Endothelial cell of hepatic sinusoid (primary cell): Measurements from ENCODE around the gene AMBN.
"Not testable (repeated sequence)": the region's sequence is repeated elsewhere in the genome, so short reads cannot be mapped to it uniquely, and the experiment has no call there.

Source experiments
- in situ Hi-C: cut with HindIII; loops from 2 replicates; pipeline ENCODE4 v1.10.0; 2017; ENCODE audit warnings: low sequenced_read_pairs

The AMBN gene

DNA sequence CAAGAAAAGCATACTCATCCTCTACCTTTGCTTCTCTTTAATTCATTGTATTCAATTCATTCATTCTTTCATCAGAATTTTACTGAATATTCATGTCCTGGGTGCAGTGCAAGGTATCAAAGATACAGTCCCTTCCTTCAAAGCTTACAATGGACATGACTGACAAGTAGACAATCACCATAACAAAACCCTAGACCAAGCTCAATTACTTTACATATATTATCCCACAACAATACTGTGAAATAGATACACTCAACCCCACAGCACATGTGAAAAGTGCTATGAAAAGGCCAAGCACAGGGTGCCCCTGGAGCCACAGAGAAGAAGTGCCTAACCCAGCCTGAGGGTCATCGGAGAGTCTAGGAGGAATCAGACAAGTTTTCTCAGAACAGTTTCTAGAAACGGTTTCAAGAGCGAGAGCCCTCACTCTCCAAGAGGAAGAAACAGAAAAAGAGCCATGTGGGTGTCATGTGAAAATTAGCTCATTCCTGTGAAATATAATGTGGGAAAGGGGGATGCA is 15.3 kb downstream of the AMBN start:
- in situ Hi-C loops, result no loop called here

DNA sequence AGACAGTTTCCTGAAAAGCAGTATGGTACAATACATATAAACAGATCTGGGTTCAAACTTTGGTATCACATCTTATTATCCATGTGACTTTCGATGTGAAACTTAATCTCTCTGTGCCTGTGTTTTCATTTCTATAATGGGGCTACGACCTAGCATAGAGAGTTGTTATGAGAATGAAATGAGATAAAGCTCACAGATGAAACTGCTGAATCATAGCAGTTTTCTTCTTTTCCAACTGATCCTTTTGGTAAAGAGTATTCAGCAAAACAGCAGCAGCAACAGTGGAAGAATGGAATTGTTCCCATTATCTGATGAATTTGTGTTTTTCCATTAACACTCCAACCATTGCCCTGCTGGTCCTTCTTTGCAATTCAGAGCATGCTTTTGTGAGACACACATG is 16.3 kb downstream of the AMBN start:
- in situ Hi-C loops, result no loop called here

DNA sequence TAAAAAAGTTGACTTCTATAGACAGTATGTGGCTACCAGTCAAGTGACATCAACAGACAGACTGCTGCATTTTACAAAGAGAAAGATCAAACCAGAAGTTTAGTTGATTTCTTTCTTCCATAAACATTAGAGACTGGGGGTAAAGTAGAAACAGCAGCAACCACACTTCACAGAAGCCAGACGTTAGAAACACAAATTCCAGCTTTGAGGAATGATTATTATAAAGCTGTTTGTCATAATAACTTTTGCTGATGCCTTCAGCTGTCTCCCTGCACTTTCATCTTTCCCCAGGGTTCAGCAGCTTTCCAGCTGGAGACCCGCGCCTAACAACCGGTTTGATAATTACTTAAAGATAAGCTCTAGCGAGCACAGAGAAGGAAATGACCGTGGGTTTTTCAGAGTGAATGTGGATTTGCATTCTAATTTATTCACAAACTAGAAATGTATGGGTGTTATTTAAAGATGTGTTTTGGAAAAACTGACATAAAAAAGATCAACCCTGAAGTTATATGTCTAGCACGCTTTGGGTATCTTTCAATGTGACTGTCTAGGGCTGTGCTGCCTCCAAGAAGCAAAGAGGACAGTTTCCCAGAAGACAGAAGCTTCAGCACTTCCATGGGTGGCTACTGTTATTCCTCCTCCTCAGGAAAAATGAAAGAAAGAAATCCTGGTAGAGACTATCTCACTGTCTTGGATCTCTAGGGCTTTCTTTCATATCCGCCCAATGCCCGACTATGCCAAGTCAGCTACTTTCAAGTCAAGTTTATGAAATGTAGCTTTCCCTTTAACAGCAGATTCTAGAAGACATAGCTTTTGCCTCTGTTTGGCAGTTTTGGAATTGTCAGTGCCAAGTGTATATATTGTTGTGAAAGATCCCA is 21.5 kb downstream of the AMBN start:
- in situ Hi-C loops, result no loop called here

DNA sequence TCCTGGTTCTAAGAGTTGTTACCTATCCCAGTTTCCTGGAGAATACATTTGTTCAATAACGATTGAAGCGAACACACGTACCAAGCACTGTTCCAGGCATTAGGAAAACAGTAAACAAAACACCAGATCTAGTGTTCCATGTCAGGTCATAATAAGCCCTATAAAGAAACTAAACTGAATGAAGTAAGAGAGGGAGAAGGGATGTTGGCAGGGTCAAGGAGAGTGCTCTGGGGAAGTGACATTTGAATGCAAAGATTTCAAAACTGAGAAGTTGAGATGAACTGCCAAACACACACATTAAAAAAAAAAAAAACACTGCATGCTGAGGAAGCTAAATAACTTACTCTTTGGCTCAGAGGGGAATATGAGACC is 22.1 kb downstream of the AMBN start:
- in situ Hi-C loops, result no loop called here

DNA sequence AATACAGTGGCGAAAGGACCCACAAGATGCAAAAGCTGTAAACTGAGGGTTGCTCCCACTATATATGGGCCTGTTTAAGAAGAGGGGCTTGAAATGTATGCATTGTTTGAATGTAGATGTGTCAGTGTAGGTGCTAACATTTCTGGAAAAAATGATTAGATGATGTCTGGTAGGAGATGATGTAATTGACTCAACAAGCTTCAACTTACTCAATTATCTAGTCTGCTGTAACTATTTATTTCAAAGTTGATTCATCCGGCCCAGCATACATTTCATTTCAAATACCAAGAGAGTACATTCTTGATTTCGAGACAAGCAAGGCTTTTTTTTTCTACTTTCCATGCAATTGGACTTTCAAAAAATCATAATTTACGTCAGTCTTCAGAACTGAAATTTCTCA is 27.2 kb downstream of the AMBN start:
- in situ Hi-C loops, result no loop called here

DNA sequence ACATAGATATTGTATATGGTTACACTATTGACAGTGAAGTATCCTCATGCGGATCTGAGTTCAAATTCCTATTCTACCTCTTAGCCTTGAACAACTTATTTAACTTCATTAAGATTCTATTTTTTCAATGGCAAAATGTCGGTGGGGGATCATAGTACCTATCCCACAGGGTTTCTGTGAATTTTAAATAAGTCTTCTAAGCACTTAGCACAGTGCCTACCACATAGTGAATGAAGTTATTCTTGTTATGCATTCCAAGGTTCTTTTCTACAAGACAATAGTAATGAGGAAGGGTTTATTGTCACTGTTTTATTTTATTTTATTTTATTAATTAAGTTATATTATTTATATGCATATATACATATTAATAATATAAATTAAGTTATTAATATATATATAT is 27.7 kb downstream of the AMBN start:
- in situ Hi-C loops, result no loop called here

DNA sequence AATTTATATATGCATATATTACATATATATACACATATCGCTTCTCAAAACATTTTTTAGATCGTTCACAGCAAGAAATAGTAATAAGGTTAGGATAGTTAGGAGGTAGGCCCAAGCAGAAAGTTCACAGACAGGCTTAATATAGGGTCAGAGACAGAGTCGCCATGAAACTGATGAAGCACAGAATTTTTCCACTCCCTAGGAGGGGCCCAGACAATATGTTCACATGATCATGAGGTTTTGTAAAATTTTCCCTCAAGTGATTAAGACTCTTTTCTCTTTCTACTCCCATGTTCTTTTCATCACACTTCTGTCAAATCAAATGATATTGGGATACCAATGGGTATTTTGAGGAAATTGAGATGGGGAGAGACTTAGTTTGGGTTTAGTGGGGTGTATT is 31.3 kb downstream of the AMBN start:
- in situ Hi-C loops, result no loop called here

DNA sequence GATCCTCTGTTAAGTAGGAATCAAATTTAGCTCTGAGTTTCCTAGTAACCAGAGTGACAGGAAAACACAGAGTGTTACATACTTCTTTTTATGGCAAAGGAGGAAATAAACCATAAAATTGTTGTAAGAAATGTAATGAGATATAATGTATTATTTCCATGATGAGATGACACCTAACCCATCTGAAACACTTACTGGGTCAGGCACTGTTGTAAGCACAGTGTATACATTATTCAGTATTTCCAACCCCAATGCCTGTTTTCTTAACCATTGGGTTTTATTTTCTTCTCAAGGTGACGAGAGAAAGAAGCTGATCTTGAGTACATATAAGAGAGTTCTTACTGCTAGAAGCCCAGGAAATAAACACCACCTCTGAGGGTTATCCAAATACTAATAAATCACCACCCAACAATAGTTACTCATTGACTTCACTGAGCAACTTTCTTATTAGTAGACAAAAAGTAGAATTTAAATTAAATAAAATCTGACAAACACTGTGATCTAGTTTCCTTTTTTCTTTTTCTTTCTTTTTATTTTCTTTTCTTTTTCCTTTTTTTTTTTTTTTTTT is 32.3 kb downstream of the AMBN start:
- in situ Hi-C loops, result no loop called here

DNA sequence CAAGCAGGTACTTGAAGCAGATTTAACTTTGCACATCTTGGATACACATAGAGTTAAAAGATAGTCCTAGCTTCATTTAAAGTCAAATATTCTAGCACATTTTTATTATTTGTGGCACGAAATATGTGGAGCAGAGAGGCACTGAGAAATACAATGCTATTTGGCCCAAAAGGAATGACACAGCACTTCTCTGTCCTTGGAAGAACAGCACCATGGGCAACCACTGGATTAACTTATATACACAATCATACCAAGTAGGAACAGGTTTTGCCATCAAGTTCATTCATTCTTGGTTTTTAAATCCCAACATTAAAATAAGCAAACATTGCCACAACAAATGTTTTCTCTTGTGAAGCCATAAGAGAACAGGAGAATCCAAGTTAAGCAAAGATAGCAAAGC is 35.6 kb downstream of the AMBN start:
- in situ Hi-C loops, result no loop called here

DNA sequence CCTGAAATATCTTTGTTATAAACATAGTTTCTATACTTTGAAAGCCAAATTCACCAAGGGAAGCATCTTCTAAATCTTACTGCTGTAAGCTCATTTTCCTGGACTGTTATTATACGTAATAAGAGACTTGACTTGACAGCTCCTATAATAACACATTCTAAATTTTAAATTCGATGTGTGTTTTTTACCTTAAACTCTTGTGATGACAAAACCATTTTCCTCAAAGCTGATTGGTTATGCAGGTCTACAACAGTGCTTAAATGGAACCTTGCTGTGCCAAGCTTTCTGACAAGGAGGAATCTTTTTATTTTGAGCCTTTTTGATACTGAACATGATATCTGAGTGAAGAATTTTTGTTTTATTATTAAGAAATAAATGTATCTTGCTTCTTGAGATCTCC is 36.4 kb downstream of the AMBN start, which contains the start of gene ENAM:
Gene ENAM, plus strand, starts transcription at position 301 of the 400 bp plus-strand sequence. CDS start 757 bp downstream, outside the sequence.
- in situ Hi-C loops, result no loop called here

DNA sequence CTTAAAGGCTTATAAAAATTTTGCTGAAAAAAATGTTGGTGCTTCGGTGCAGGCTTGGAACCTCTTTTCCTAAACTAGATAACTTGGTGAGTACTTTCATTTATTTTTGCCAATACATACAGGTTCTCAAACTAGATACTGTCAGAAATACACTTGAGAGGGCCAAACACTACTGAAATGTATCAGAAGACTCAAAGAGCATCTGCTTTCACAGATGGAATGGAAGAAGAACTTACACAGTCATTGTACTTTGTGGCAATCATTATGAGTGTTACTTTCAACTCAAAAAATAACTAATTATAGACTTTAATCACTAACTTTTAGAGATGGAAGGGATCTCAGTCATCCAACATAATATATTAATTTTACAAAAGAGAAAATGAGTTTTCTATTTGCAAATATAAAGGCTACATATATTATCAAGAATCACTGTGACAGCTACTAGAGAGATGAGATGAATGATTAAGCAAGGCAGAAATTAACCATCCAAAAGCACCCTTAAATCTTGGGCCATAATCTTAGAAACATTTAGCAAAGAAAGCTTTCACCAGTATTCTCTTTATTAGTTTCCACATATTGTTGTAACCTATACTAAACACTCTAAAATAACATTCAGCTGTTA is 37.5 kb downstream of the AMBN start:
- in situ Hi-C loops, result no loop called here

DNA sequence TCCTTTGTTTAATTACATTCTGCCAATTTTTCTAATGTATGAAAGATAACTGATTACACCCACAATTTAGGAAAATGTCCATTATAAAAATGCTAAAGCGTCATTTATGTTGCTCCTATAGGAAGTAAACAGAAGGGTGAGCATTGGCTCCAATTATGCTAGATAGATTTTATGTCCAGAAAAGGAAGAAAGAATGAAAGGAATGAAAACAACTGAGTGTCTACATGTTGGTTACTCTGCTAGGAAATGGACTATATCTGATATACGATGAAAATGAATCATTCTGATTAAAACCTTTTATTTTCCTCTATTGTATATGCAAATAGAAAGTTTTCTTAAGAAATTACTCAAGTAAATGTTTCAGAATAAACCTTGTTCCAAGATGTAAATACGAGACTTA is 38.1 kb downstream of the AMBN start:
- in situ Hi-C loops, result no loop called here

DNA sequence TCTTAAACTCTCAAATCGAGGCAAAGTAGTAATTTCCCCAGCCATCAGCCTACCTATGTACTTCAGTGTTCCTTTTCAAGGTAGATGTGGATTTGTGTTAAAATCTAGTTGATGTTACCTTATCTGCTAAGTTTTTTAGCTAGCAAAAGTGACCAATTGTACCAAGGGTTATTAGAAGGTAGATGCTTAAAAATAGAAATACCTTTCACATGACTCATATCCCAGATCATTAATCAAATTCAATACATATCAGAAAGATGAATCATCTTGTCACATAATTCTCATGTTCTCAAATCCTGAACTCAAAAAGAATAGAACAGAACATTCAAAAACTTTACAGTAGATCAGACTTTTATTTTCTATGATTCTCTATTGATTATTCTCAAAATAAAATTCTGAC is 40.0 kb downstream of the AMBN start:
- in situ Hi-C loops, result no loop called here

DNA sequence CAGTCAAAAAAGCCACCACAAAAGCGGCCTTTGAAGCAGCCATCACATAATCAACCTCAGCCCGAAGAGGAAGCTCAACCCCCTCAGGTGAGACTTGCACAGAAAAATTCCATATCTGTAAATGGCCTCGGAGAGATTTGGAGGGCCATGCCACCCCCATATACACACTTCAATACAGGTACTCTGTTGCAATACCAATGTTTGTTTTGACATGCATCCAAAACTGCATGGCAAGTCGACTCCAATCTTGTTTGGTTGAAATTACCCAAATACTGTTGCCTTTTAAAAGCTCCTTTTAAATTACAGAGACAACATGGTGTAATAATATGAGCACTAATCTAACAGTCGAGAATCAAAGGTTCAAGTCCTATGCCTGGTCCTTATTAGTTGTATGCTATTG is 42.4 kb downstream of the AMBN start:
- in situ Hi-C loops, result no loop called here

DNA sequence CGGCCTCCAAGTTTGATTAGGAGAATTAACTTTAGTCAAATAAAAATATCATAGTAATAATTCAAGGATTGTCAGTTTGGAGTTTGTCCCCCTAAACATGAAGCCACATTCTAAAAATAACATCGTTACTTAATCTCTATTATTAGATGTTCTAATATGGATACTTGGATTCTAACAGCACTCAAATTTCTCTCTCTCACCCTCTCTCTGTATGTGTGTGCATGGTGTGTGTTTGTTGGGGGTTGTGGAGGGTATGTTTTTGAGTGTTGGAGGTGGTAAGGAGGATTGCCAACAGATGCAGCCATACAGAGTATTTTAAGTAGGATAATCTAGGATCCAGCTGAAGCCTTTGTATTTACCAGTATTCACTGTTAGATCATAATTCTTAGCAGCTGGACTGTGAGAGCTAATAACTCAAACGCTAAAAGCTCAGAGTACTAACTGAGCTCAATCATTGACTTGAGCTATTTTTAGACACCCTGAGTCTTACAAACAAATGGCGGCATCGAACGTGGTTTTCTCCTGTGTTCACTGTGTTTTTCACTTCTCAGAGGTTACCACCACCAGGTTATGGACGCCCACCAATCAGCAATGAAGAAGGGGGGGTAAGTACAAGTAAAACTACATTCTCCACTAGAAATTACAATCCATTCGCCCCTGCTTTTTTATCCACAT is 45.3 kb downstream of the AMBN start:
- in situ Hi-C loops, result no loop called here

DNA sequence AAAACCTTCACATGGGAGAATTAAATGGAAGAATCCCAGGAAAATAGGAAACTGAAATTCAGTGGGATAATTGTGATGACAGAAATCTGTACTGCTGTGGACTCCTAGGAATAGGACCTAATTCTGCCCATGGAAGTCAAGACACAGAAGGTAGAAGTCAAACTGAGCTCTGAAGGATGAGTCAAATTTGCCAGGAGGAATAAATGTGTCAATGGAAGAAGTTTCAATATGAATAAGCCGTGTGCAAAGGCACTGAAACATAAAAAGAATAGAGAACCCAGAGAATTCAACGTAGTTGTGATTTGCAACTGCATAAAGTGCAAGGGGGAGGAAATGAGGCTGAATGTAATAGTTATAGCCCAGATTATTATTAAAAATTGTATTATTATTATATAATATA is 48.1 kb downstream of the AMBN start:
- in situ Hi-C loops, result no loop called here

DNA sequence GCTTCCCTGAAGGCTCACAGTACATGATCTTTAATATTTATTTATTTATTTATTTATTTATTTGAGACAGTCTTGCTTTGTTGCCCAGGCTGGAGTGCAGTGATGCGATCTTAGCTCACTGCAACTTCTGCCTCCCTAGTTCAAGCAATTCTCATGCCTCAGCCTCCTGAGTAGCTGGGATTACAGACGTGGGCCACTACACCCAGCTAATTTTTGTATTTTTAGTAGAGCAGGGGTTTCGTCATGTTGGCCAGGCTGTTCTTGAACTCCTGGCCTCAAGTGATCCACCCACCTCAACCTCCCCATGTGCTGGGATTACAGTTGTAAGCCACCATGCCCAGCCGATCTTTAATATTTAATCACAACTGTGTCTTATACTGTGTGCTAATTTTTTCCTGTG is 58.7 kb downstream of the AMBN start:
- in situ Hi-C loops, result not testable (repeated sequence)

DNA sequence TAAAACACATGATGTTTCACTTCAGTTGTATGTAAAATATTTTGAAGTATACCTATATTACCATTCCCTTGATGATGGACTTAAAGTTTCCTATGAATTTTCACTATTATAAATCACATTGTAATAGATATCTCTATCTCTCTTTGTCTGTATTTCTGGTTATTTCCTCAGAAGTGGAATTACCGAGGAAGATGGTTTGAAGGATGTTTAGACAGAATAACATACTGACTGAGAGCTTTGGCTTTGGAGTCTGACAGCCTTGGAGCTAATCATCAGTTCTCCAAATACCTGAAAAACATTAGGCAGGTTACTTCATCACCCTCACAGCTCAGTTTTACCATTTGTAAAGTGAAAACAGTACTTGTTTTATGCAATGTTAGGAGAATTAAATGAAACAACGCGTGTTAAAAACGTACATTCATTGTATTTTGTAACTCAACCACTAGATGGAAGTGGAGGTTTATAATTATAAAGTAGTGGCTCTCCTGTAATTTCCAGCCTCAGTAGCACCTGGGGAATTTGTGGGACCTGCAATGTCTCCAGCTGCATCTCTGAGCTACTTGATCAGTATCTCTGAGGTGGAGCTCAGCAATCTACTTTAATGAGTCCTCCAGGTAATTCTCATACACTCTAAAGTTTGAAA is 59.9 kb downstream of the AMBN start:
- in situ Hi-C loops, result no loop called here

DNA sequence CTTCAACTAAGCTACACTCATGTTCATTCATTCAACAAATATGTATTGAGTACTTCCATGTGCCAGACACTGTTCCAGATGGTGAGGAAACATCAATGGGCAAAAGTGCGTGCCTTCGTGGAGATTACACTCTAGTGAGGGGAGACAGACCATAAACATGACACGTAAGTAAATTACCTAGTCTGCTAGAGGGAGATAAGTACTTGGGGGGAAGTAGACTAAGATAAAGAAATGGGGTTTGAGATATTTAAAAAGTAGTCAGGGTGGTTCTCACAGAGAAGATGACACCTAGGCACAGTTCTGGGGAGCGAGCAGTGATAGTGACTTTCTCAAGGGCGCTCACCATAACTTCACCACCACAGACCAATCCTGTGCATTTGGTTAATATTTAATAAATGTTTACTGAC is 62.6 kb downstream of the AMBN start:
- in situ Hi-C loops, result no loop called here
